Measurements from ENCODE around the gene LUC7L2. TPM values are rescaled to one million over a fixed set of nuclear protein-coding genes. Genes with fewer than 3 reads are reported as not detected.
"Not testable (repeated sequence)": the region's sequence is repeated elsewhere in the genome, so short reads cannot be mapped to it uniquely, and the experiment has no call there.

The LUC7L2 gene
- total and polyA plus RNA-seq, 10 donors, result 34.0 to 105 (median 77.7) TPM

DNA sequence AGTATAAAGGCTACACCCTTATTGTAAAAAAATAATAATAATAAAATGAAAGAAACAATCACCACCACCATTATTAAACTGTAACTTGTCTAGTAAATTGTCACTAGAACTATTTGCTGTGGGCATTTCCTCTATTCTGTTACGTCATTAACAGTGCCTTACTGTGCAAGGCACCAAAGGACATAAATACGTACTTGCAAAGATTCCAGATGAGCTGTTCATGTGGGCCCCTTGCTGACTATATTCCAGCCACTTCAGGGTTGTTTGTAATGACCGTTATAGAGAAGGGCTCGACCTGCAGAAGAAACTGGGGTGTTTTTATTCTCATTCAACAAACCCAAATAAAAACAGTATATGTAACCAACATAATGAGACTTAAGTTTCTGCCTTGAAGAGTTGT is 63.4 kb downstream of the LUC7L2 start:
- intact Hi-C loops (cut with DNase I; ENCODE audit: low total_unique reads), result no loop called here

DNA sequence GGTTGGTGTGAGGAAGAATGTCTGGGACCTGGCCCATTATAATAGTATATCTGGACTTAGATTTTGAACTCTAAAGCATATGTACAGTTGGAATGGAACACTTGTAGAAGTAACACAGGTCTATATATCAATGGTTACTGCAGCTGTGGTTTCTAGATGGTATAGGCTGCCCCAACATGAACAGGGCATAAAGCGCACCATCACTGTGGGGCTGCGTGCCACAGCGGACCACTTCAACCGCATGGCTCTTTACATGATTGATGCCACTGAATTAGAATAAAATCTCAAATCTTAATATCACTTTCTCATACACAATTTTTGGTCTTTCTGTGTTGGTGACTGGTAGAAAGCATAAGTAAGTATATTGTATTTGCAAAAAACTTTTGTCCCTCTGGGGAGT is 64.3 kb downstream of the LUC7L2 start:
- WGBS, 5 donors, result 68 to 91% (median 83%) methylated on average over 4 of the region's 4 CpGs
- H3K36me3 ChIP-seq, result peaks cover 3 to 89% (median 39%) of the 10 kb centered on the region in 6 donors
- H3K9me3 ChIP-seq, result no peaks in the 10 kb centered on the region
- H3K27me3 ChIP-seq (replicated peaks in 1 of 7), result no peaks in the 10 kb centered on the region
- TF ChIP-seq POLR2A (IDR thresholded peaks at IDR 0.05), result no peak
- TF ChIP-seq POLR2AphosphoS5 (IDR thresholded peaks at IDR 0.05), result no peak
- no peak overlapping the region for H3K27ac ChIP-seq
- H3K4me1 ChIP-seq, result no peaks in the 10 kb centered on the region
- no peak for DNase-seq
- intact Hi-C loops (cut with DNase I; ENCODE audit: low total_unique reads), result no loop called here
- H3K4me3 ChIP-seq, result no peak overlapping the region

More for the DNA sequence above, 63.4 kb downstream of the LUC7L2 start:
- no peaks in the 10 kb centered on the region for H3K27me3 ChIP-seq (replicated peaks in 1 of 7)
- TF ChIP-seq POLR2A (IDR thresholded peaks at IDR 0.05) (no peak), POLR2AphosphoS5 (IDR thresholded peaks at IDR 0.05) (no peak)
- TF ChIP-seq, protein P1, sequence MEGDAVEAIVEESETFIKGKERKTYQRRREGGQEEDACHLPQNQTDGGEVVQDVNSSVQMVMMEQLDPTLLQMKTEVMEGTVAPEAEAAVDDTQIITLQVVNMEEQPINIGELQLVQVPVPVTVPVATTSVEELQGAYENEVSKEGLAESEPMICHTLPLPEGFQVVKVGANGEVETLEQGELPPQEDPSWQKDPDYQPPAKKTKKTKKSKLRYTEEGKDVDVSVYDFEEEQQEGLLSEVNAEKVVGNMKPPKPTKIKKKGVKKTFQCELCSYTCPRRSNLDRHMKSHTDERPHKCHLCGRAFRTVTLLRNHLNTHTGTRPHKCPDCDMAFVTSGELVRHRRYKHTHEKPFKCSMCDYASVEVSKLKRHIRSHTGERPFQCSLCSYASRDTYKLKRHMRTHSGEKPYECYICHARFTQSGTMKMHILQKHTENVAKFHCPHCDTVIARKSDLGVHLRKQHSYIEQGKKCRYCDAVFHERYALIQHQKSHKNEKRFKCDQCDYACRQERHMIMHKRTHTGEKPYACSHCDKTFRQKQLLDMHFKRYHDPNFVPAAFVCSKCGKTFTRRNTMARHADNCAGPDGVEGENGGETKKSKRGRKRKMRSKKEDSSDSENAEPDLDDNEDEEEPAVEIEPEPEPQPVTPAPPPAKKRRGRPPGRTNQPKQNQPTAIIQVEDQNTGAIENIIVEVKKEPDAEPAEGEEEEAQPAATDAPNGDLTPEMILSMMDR (IDR thresholded peaks at IDR 0.05 in 8 of 11, conservative IDR thresholded peaks at IDR 0.05 in 3 of 11), result no peak
- DNase-seq, result no peak
- H3K4me1 ChIP-seq, result no peaks in the 10 kb centered on the region
- H3K27ac ChIP-seq, result no peak overlapping the region
- H3K36me3 ChIP-seq, result peaks cover 3 to 93% (median 48%) of the 10 kb centered on the region in 6 donors
- WGBS, 5 donors, result 85 to 90% (median 86%) methylated on average over 4 of the region's 4 CpGs
- H3K9me3 ChIP-seq, result no peaks in the 10 kb centered on the region
- H3K4me3 ChIP-seq, result no peak overlapping the region

DNA sequence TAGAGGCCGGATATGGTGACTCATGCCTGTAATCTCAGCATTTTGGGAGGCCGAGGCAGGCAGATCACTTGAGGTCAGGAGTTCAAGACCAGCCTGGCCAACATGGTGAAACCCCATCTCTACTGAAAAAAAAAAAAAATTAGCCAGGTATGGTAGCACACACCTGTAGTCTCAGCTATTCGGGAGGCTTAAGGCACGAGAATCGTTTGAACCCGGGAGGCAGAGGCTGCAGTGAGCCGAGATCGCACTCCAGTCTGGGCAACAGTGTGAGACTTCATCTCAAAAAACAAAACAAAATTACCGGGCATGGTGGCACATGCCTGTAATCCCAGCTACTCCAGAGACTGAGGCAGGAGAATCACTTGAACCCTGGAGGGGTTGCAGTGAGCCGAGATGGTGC is 66.0 kb downstream of the LUC7L2 start:
- H3K4me1 ChIP-seq; H3K9me3 ChIP-seq; H3K27me3 ChIP-seq (replicated peaks in 1 of 7); DNase-seq; H3K27ac ChIP-seq; intact Hi-C loops (cut with DNase I; ENCODE audit: low total_unique reads); H3K4me3 ChIP-seq: not testable (repeated sequence)
- WGBS, 5 donors, result 93 to 97% (median 95%) methylated on average over 9 to 10 of the region's 10 CpGs
- peaks cover 3 to 74% (median 25%) of the 10 kb centered on the region in 6 donors for H3K36me3 ChIP-seq

DNA sequence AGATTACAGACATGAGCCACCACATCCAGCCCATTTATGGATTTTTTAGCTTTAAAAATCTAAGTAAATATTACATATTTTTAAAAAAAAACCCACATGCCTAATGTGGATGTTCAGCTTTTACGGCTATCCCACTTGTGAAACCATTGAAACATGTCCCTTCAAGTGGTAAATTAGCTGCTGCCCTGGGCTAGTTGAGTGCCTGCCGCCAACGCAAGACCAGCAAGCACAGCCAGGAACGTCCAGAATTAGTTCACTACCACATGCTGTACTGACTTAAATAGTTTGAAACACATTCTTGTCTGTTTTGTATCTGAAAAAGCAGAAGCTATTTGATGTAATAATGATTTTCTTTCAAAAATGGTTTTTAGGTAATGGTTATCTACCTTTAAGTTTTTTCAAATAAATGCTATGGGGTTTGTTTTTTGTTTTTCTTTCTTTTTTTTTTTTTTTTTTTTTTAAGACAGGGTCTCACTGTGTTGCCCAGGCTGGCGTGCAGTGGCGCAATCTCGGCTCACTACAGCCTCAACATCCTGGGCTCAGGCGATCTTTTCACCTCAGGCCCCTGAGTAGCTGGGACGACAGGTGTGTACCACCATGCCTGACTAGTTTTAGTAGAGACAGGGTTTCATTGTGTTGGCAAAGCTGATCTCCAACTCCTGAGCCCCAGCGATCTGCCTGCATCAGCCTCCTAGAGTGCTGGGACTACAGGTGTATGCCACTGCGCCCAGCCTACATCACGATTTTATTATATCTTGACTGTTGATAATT is 66.7 kb downstream of the LUC7L2 start:
- intact Hi-C loops (cut with DNase I; ENCODE audit: low total_unique reads), result no loop called here
- Histone ChIP-seq H3K36me3 (peaks cover 3 to 67% (median 21%) of the 10 kb centered on the region in 6 donors), H3K9me3 (no peaks in the 10 kb centered on the region), H3K4me3 (no peak overlapping the region), H3K27ac (no peak overlapping the region), H3K4me1 (no peaks in the 10 kb centered on the region), H3K27me3 (replicated peaks in 1 of 7) (no peaks in the 10 kb centered on the region)
- TF ChIP-seq POLR2A (IDR thresholded peaks at IDR 0.05) (no peak), POLR2AphosphoS5 (IDR thresholded peaks at IDR 0.05) (no peak)
- TF ChIP-seq, protein P1 (IDR thresholded peaks at IDR 0.05 in 8 of 11, conservative IDR thresholded peaks at IDR 0.05 in 3 of 11), result no peak
- no peak for DNase-seq
- 89 to 96% (median 89%) methylated on average over 12 of the region's 12 CpGs for WGBS, 5 donors

DNA sequence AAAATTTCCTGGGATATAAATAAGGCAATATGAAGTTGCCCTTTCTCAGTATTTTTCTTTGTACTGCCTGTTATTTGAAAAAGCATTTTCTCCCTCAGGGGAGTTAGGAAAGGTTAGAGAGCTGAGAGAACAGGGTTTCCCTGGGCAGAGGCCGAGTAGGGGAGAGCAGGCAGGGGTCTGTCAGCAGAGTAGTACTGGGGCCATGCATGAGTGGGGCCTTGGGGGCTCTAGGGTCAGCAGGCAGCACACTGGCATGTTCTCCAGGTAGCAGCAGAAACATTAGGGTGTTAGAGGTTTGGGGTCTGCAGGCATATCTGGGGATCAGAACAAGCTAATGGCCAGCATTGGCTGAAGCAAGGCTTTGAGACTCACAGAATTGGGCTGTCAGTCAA is 67.3 kb downstream of the LUC7L2 start:
- WGBS, 5 donors, result 95 to 100% (median 100%) methylated on average over 1 of the region's 1 CpG

More for the DNA sequence above, 67.3 kb downstream of the LUC7L2 start:
- Histone ChIP-seq H3K4me3 (no peak overlapping the region), H3K36me3 (peaks cover 3 to 61% (median 16%) of the 10 kb centered on the region in 6 donors), H3K9me3 (no peaks in the 10 kb centered on the region), H3K27ac (no peak overlapping the region), H3K27me3 (replicated peaks in 1 of 7) (no peaks in the 10 kb centered on the region), H3K4me1 (no peaks in the 10 kb centered on the region)
- intact Hi-C loops (cut with DNase I; ENCODE audit: low total_unique reads), result no loop called here
- TF ChIP-seq, protein P1 (IDR thresholded peaks at IDR 0.05 in 8 of 11, conservative IDR thresholded peaks at IDR 0.05 in 3 of 11), result no peak
- no peak for TF ChIP-seq POLR2AphosphoS5 (IDR thresholded peaks at IDR 0.05)
- TF ChIP-seq POLR2A (IDR thresholded peaks at IDR 0.05), result no peak
- DNase-seq, result no peak
